ENCODE results near the gene INTU.
"Not testable (repeated sequence)": the region's sequence is repeated elsewhere in the genome, so short reads cannot be mapped to it uniquely, and the experiment has no call there.

INTU gene

GRCh38 chr4:127642169-127642568 lies 9.4 kb downstream of the INTU start:
- peak; percentile 29 for FAIRE-seq

GRCh38 chr4:127643791-127644190 lies 11.0 kb downstream of the INTU start:
- no peak for DNase-seq (ENCODE audit: insufficient read length, low spot score)
- no peak for FAIRE-seq
- TF ChIP-seq CTCF (IDR thresholded peaks at IDR 0.05; ENCODE audit: insufficient read depth, missing control alignments), result no peak

More at GRCh38 chr4:127642169-127642568, 9.4 kb downstream of the INTU start:
- TF ChIP-seq CTCF (IDR thresholded peaks at IDR 0.05; ENCODE audit: insufficient read depth, missing control alignments), result no peak
- DNase-seq (ENCODE audit: insufficient read length, low spot score), result no peak

GRCh38 chr4:127648061-127648460 lies 15.3 kb downstream of the INTU start:
- DNase-seq (ENCODE audit: insufficient read length, low spot score), result no peak
- no peak for FAIRE-seq
- TF ChIP-seq CTCF (IDR thresholded peaks at IDR 0.05; ENCODE audit: insufficient read depth, missing control alignments), result no peak

- FAIRE-seq; DNase-seq (ENCODE audit: insufficient read length, low spot score): not testable (repeated sequence)
Measured at GRCh38 chr4:127655590-127655989, 22.8 kb downstream of the INTU start.

GRCh38 chr4:127656047-127656680 lies 23.4 kb downstream of the INTU start:
- no peak for FAIRE-seq
- no peak for DNase-seq (ENCODE audit: insufficient read length, low spot score)

GRCh38 chr4:127660284-127660885 lies 27.6 kb downstream of the INTU start:
- TF ChIP-seq CTCF (IDR thresholded peaks at IDR 0.05; ENCODE audit: insufficient read depth, missing control alignments), result no peak
- DNase-seq (ENCODE audit: insufficient read length, low spot score) (no peak), FAIRE-seq (no peak)

More at GRCh38 chr4:127656047-127656680, 23.4 kb downstream of the INTU start:
- no peak for TF ChIP-seq CTCF (IDR thresholded peaks at IDR 0.05; ENCODE audit: insufficient read depth, missing control alignments)

GRCh38 chr4:127667116-127667515 lies 34.4 kb downstream of the INTU start:
- no peak for TF ChIP-seq CTCF (IDR thresholded peaks at IDR 0.05; ENCODE audit: insufficient read depth, missing control alignments)
- no peak for DNase-seq (ENCODE audit: insufficient read length, low spot score)
- FAIRE-seq, result peak; percentile 74

All from D721Med (cell line).